SK-N-SH (cell line): ENCODE measurements around the gene PROSER2.

Experiments
- CHD2 ChIP-seq: fragments of 150-350 bp; IDR thresholded peaks from 2 replicates; pipeline ENCODE4 v1.6.1; 2018; ENCODE audit warnings: low read length; ENCODE audit not compliant: partially characterized antibody
- EZH2phosphoT487 ChIP-seq: fragments of 200-600 bp; sonication (generic); IDR thresholded peaks from 2 replicates; pipeline ENCODE4 v1.6.1; 2017; ENCODE audit warnings: low read depth, mixed run types, mild to moderate bottlenecking, antibody characterized with exemption, moderate library complexity, borderline replicate concordance
- FOSL2 ChIP-seq: IDR thresholded peaks from 2 replicates; pipeline ENCODE4 v1.4.0; 2012; ENCODE audit warnings: low read depth, mild to moderate bottlenecking, moderate library complexity, borderline replicate concordance
- NFIC ChIP-seq: IDR thresholded peaks from 2 replicates; pipeline ENCODE4 v1.4.0; 2012; ENCODE audit warnings: borderline replicate concordance
- POLR2AphosphoS5 ChIP-seq: IDR thresholded peaks from 2 replicates; pipeline ENCODE4 v1.6.1; 2012; ENCODE audit warnings: low read depth, low read length
- RAD21 ChIP-seq: IDR thresholded peaks from 2 replicates; pipeline ENCODE4 v1.6.1; 2012; ENCODE audit warnings: mild to moderate bottlenecking, low read length
- SIN3A ChIP-seq: IDR thresholded peaks from 2 replicates; pipeline ENCODE4 v1.6.1; 2012; ENCODE audit warnings: low read depth, mild to moderate bottlenecking, low read length, moderate library complexity, borderline replicate concordance
- SMC3 ChIP-seq: IDR thresholded peaks from 2 replicates; pipeline ENCODE4 v1.6.1; 2012; ENCODE audit warnings: low read depth, low read length, improper control_type of control experiment
- TAF1 ChIP-seq: IDR thresholded peaks from 2 replicates; pipeline ENCODE4 v1.6.1; 2012; ENCODE audit warnings: low read depth, mild to moderate bottlenecking, low read length, moderate library complexity, borderline replicate concordance
- TCF12 ChIP-seq: IDR thresholded peaks from 2 replicates; pipeline ENCODE4 v1.4.0; 2012
- TF ChIP-seq, protein P1 (sequence below): fragments of 200-600 bp; sonication (generic); IDR thresholded peaks from 2 replicates; pipeline ENCODE4 v1.6.1; 2017; ENCODE audit warnings: antibody characterized with exemption, mild to moderate bottlenecking, moderate library complexity
- TF ChIP-seq, protein P2 (sequence below): fragments of 150-350 bp; IDR thresholded peaks from 2 replicates; pipeline ENCODE4 v1.6.1; 2016; ENCODE audit warnings: mild to moderate bottlenecking, low read depth, low read length
- TF ChIP-seq, protein P3 (sequence below): IDR thresholded peaks from 2 replicates; pipeline ENCODE4; 2012

DNA sequence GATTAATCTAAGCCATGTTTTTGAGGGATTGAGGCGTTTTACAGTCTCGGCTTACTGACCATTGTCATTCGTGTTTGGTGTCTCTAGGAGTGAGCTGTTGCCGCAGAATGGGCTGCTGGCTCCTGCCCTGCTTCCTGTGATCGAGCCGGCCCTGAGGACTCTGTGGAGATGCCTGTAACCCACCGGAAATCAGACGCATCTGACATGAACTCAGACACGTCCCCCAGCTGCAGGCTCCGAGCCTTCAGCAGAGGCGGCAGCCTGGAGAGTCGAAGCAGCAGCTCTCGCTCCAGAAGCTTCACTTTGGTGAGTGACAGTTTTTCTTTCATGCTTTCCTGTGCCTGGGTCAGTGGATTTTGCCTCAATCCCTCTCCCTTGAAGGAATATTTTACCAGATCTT is 28.8 kb downstream of the PROSER2 start:
- TF ChIP-seq POLR2AphosphoS5 (no peak), TCF12 (no peak), SIN3A (no peak), EZH2phosphoT487 (no peak), CHD2 (no peak), NFIC (no peak), FOSL2 (no peak), TAF1 (no peak), SMC3 (no peak), RAD21 (no peak)
- TF ChIP-seq, protein P1, sequence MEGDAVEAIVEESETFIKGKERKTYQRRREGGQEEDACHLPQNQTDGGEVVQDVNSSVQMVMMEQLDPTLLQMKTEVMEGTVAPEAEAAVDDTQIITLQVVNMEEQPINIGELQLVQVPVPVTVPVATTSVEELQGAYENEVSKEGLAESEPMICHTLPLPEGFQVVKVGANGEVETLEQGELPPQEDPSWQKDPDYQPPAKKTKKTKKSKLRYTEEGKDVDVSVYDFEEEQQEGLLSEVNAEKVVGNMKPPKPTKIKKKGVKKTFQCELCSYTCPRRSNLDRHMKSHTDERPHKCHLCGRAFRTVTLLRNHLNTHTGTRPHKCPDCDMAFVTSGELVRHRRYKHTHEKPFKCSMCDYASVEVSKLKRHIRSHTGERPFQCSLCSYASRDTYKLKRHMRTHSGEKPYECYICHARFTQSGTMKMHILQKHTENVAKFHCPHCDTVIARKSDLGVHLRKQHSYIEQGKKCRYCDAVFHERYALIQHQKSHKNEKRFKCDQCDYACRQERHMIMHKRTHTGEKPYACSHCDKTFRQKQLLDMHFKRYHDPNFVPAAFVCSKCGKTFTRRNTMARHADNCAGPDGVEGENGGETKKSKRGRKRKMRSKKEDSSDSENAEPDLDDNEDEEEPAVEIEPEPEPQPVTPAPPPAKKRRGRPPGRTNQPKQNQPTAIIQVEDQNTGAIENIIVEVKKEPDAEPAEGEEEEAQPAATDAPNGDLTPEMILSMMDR, result no peak
- TF ChIP-seq, protein P2, sequence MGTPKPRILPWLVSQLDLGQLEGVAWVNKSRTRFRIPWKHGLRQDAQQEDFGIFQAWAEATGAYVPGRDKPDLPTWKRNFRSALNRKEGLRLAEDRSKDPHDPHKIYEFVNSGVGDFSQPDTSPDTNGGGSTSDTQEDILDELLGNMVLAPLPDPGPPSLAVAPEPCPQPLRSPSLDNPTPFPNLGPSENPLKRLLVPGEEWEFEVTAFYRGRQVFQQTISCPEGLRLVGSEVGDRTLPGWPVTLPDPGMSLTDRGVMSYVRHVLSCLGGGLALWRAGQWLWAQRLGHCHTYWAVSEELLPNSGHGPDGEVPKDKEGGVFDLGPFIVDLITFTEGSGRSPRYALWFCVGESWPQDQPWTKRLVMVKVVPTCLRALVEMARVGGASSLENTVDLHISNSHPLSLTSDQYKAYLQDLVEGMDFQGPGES, result no peak
- TF ChIP-seq, protein P3, sequence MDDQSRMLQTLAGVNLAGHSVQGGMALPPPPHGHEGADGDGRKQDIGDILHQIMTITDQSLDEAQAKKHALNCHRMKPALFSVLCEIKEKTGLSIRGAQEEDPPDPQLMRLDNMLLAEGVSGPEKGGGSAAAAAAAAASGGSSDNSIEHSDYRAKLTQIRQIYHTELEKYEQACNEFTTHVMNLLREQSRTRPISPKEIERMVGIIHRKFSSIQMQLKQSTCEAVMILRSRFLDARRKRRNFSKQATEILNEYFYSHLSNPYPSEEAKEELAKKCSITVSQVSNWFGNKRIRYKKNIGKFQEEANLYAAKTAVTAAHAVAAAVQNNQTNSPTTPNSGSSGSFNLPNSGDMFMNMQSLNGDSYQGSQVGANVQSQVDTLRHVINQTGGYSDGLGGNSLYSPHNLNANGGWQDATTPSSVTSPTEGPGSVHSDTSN, result no peak
